Measurements from ENCODE around the gene DIS3L2.
"Not testable (repeated sequence)": the region's sequence is repeated elsewhere in the genome, so short reads cannot be mapped to it uniquely, and the experiment has no call there.

DIS3L2 gene

GRCh38 chr2:232349546-232349945 lies 388.0 kb downstream of the DIS3L2 start:
- DNase-seq (ENCODE audit: low read depth in 3 of 3) = no peak

- DNase-seq (ENCODE audit: low read depth in 3 of 3) = no peak
Measured at GRCh38 chr2:232349946-232350635, 388.6 kb downstream of the DIS3L2 start.

- DNase-seq (ENCODE audit: low read depth in 3 of 3) = no peak
Measured at GRCh38 chr2:232350804-232351685, 389.5 kb downstream of the DIS3L2 start.

- DNase-seq (ENCODE audit: low read depth in 3 of 3) = no peak
Measured at GRCh38 chr2:232351686-232352510, 390.4 kb downstream of the DIS3L2 start.

GRCh38 chr2:232352511-232353091 lies 391.1 kb downstream of the DIS3L2 start:
- DNase-seq (ENCODE audit: low read depth in 3 of 3) = no peak

GRCh38 chr2:232353096-232353495 lies 391.6 kb downstream of the DIS3L2 start:
- DNase-seq (ENCODE audit: low read depth in 3 of 3) = no peak

GRCh38 chr2:232353660-232354059 lies 392.1 kb downstream of the DIS3L2 start:
- DNase-seq (ENCODE audit: low read depth in 3 of 3) = no peak

- no peak for DNase-seq (ENCODE audit: low read depth in 3 of 3)
Measured at GRCh38 chr2:232354069-232354468, 392.6 kb downstream of the DIS3L2 start.

- no peak for DNase-seq (ENCODE audit: low read depth in 3 of 3)
Measured at GRCh38 chr2:232361646-232362045, 400.1 kb downstream of the DIS3L2 start.

- no peak for DNase-seq (ENCODE audit: low read depth in 3 of 3)
Measured at GRCh38 chr2:232362174-232362900, 400.8 kb downstream of the DIS3L2 start.

- DNase-seq (ENCODE audit: low read depth in 3 of 3) = not testable (repeated sequence)
Measured at GRCh38 chr2:232363064-232363783, 401.7 kb downstream of the DIS3L2 start.

GRCh38 chr2:232363784-232364615 lies 402.5 kb downstream of the DIS3L2 start:
- no peak for DNase-seq (ENCODE audit: low read depth in 3 of 3)

GRCh38 chr2:232364806-232365594 lies 403.5 kb downstream of the DIS3L2 start:
- not testable (repeated sequence) for DNase-seq (ENCODE audit: low read depth in 3 of 3)

GRCh38 chr2:232365621-232366321 lies 404.3 kb downstream of the DIS3L2 start:
- DNase-seq (ENCODE audit: low read depth in 3 of 3) = no peak

GRCh38 chr2:232366461-232366860 lies 404.9 kb downstream of the DIS3L2 start:
- not testable (repeated sequence) for DNase-seq (ENCODE audit: low read depth in 3 of 3)

GRCh38 chr2:232367016-232367415 lies 405.5 kb downstream of the DIS3L2 start:
- no peak for DNase-seq (ENCODE audit: low read depth in 3 of 3)

GRCh38 chr2:232367591-232368233 lies 406.2 kb downstream of the DIS3L2 start:
- no peak for DNase-seq (ENCODE audit: low read depth in 3 of 3)
